NB4 (cell line): ENCODE results near the gene TET2.

Experiments
- CTCF ChIP-seq: IDR thresholded peaks from one replicate; pipeline ENCODE4 v1.5.1; 2012; ENCODE audit warnings: low read depth, low read length
- MAX ChIP-seq: IDR thresholded peaks from 2 replicates; pipeline ENCODE4 v1.6.1; 2011; ENCODE audit warnings: low read depth, low read length
- MYC ChIP-seq: IDR thresholded peaks from 2 replicates; pipeline ENCODE4 v1.6.1; 2011; ENCODE audit warnings: low read depth, low read length
- POLR2A ChIP-seq: IDR thresholded peaks from 2 replicates; pipeline ENCODE4 v1.6.1; 2011; ENCODE audit warnings: mild to moderate bottlenecking; ENCODE audit not compliant: insufficient read length; ENCODE audit errors: extremely low read depth

GRCh38 chr4:105116616-105117319 lies 29.9 kb upstream of the TET2 start:
- TF ChIP-seq CTCF (no peak), POLR2A (no peak), MAX (no peak), MYC (no peak)
